ENCODE data around the gene TUBB3.
A peak's percentile ranks its signal among the peaks of the same experiment; 100 is the strongest.

TUBB3 gene

DNA sequence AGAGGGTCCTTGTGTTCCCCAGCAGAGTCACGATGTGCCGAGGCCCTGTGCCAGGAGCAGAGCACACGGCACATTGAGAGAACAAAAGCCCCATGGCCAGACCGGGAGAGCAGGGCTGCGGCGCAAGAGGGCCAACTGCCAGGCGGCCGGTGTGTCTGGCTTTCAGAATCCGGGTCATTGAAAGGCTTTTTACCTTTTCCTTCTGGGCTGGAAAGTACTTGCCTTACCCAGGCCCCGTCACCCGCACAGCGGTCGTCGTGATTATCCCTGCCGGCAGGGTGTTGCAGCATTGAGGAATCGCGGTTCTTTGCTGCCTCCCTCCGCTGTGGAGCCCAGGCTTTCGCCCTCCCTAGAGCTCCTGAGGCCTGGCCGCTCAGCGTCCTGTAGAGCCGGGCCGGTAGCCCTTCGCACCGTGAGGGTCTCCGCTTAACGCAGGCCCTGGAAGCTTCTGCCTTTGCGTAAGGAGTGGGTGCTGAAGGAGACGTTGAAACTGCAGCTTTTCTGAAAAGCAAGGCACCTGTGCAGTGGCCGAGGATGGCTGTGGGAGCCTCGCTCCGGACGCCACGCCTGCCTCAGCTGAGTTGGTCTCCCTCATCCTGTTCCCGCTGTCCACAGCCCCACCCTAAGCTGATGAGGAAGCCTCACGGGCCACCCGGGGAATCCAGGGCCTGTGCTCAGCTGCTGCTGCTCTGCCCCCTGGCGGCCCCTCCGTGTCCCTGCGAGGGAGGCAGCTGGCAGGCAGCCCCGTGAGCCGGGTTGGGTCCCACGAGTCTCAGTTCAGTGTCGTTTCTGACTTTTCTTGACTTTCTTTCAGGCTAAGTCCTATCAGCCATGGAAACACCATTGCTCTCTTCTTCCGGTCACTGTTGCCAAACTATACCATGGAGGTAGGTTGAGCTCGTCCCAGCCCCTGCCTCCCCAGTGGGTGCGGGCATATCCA, 13.1 kb upstream of the TUBB3 start:
- H3K4me3 ChIP-seq (ENCODE audit: low read depth in 1 of 2, low read length in 1 of 2): no peak overlapping the region
- TF ChIP-seq CTCF (IDR thresholded peaks at IDR 0.05): peak; percentile 74
- no peaks in the 10 kb centered on the region for H3K27me3 ChIP-seq
- H3K9me3 ChIP-seq: no peaks in the 10 kb centered on the region
- H3K36me3 ChIP-seq: peaks cover 86% of the 10 kb centered on the region
- H3K4me1 ChIP-seq (ENCODE audit: control insufficient read depth in 1 of 2, insufficient read depth in 1 of 2, low read depth in 1 of 2, low read length in 1 of 2): no peaks in the 10 kb centered on the region
- H3K27ac ChIP-seq: no peak overlapping the region

DNA sequence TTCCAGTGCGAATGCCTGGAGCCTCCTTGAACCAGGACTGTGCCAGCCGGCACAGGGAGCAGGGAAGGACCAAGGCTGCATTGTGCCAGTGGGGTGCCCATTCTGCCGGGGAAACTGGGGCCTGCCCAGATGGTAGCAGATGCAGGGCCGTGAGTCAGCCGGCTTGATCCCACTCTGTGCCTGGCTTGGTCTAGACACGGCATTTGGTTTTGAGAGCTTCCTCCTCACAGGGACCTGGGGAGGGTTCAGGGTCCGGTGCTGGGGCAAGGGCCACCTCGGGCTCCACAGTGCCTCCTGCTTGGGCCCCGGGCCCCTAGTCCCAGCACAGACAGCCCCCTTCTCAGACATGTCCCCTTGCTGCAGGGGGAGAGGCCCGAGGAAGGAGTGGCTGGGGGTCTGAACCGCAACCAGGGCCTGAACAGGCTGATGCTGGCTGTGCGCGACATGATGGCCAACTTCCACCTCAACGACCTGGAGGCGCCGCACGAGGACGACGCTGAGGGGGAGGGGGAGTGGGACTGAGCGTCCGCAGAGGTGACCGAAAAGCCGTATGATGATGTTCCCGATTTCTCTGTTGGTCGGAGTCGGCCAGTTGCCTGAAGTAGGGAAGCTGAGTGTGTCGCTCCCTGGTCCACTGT, 12.3 kb upstream of the TUBB3 start:
- peaks cover 78% of the 10 kb centered on the region for H3K36me3 ChIP-seq
- no peaks in the 10 kb centered on the region for H3K27me3 ChIP-seq
- no peaks in the 10 kb centered on the region for H3K9me3 ChIP-seq
- H3K4me3 ChIP-seq (ENCODE audit: low read depth in 1 of 2, low read length in 1 of 2): no peak overlapping the region
- no peak overlapping the region for H3K27ac ChIP-seq
- no peaks in the 10 kb centered on the region for H3K4me1 ChIP-seq (ENCODE audit: control insufficient read depth in 1 of 2, insufficient read depth in 1 of 2, low read depth in 1 of 2, low read length in 1 of 2)
- TF ChIP-seq CTCF (IDR thresholded peaks at IDR 0.05): no peak

DNA sequence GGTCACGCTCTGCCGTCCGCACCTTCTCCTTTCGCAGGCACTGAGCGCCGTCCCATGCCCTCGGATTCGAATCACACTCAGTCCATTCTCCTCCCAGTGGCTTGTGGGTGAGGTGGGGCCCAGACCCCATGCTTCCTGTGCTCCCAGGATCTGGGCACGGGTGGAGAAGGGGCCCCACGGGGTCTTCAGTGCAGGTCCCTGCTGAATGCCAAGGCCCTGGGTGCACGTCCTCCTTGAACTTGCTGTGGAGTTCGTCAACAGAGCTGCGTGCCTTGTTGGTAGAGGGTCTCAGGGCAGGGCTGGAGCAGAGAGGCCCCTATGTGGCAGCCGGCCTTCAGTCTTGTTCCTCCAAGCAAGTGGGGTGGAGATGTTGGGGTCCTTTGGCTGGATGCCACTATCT, 11.8 kb upstream of the TUBB3 start:
- H3K27me3 ChIP-seq: no peaks in the 10 kb centered on the region
- no peaks in the 10 kb centered on the region for H3K9me3 ChIP-seq
- no peak for TF ChIP-seq CTCF (IDR thresholded peaks at IDR 0.05)
- H3K4me1 ChIP-seq (ENCODE audit: control insufficient read depth in 1 of 2, insufficient read depth in 1 of 2, low read depth in 1 of 2, low read length in 1 of 2): no peaks in the 10 kb centered on the region
- no peak overlapping the region for H3K4me3 ChIP-seq (ENCODE audit: low read depth in 1 of 2, low read length in 1 of 2)
- H3K36me3 ChIP-seq: peaks cover 73% of the 10 kb centered on the region
- H3K27ac ChIP-seq: no peak overlapping the region

GRCh38 chr16:89912143-89912542, 11.0 kb upstream of the TUBB3 start:
- Histone ChIP-seq H3K9me3 (no peaks in the 10 kb centered on the region), H3K4me1 (ENCODE audit: control insufficient read depth in 1 of 2, insufficient read depth in 1 of 2, low read depth in 1 of 2, low read length in 1 of 2) (no peaks in the 10 kb centered on the region), H3K36me3 (peaks cover 65% of the 10 kb centered on the region), H3K27me3 (peaks cover 3% of the 10 kb centered on the region), H3K27ac (no peak overlapping the region), H3K4me3 (ENCODE audit: low read depth in 1 of 2, low read length in 1 of 2) (no peak overlapping the region)
- TF ChIP-seq CTCF (IDR thresholded peaks at IDR 0.05): no peak

- Histone ChIP-seq H3K9me3 (no peaks in the 10 kb centered on the region), H3K4me3 (ENCODE audit: low read depth in 1 of 2, low read length in 1 of 2) (no peak overlapping the region), H3K27ac (no peak overlapping the region), H3K27me3 (peaks cover 8% of the 10 kb centered on the region), H3K4me1 (ENCODE audit: control insufficient read depth in 1 of 2, insufficient read depth in 1 of 2, low read depth in 1 of 2, low read length in 1 of 2) (peaks cover 1 to 2% of the 10 kb centered on the region in 2 experiments), H3K36me3 (peaks cover 61% of the 10 kb centered on the region)
- TF ChIP-seq CTCF (IDR thresholded peaks at IDR 0.05): no peak
Measured at GRCh38 chr16:89912627-89913026, 10.5 kb upstream of the TUBB3 start.

Measured in neutrophil (primary cell).